H9 (cell line): ENCODE measurements around the gene SERPINE2. TPM values are rescaled to one million over a fixed set of nuclear protein-coding genes. Genes with fewer than 3 reads are reported as not detected.

Source experiments
- DNase-seq: peaks from one replicate; pipeline ENCODE4 v3.0.0-alpha.2; 2017
- H2AFZ ChIP-seq: one replicate; pipeline ENCODE4 v1.6.1; 2013; ENCODE audit warnings: mild to moderate bottlenecking, low read length, control low read depth, moderate library complexity
- H2AK5ac ChIP-seq: 2 replicates; pipeline ENCODE4 v1.6.1; 2013; ENCODE audit warnings: low read length, control low read depth, mixed read lengths; ENCODE audit not compliant: insufficient read length
- H2BK120ac ChIP-seq: one replicate; pipeline ENCODE4 v1.6.1; 2013; ENCODE audit warnings: low read depth, mild to moderate bottlenecking, low read length, control low read depth, inconsistent platforms; ENCODE audit not compliant: poor library complexity, severe bottlenecking
- H2BK12ac ChIP-seq: 2 replicates; pipeline ENCODE4 v1.6.1; 2013; ENCODE audit warnings: low read length, control low read depth, mixed read lengths, low read depth; ENCODE audit not compliant: insufficient read length
- H2BK15ac ChIP-seq: 2 replicates; pipeline ENCODE4 v1.6.1; 2013; ENCODE audit warnings: low read depth, low read length, control low read depth
- H2BK20ac ChIP-seq: one replicate; pipeline ENCODE4 v1.6.1; 2013; ENCODE audit warnings: low read depth, mild to moderate bottlenecking, low read length, control low read depth, inconsistent platforms; ENCODE audit not compliant: poor library complexity, severe bottlenecking
- H2BK5ac ChIP-seq: 2 replicates; pipeline ENCODE4 v1.6.1; 2013; ENCODE audit warnings: low read length, control low read depth, mixed read lengths; ENCODE audit not compliant: insufficient read length
- H3K14ac ChIP-seq: 2 replicates; pipeline ENCODE4 v1.6.1; 2013; ENCODE audit warnings: low read length, control low read depth; ENCODE audit not compliant: insufficient read depth
- H3K18ac ChIP-seq: 2 replicates; pipeline ENCODE4 v1.6.1; 2013; ENCODE audit warnings: low read depth, mild to moderate bottlenecking, mixed read lengths, low read length, control low read depth; ENCODE audit not compliant: insufficient read length
- H3K23ac ChIP-seq: 2 replicates; pipeline ENCODE4 v1.6.1; 2013; ENCODE audit warnings: low read length, control low read depth, mixed read lengths, low read depth; ENCODE audit not compliant: insufficient read length
- H3K23me2 ChIP-seq: 2 replicates; pipeline ENCODE4 v1.6.1; 2013; ENCODE audit warnings: low read depth, mild to moderate bottlenecking, mixed read lengths, low read length, control low read depth; ENCODE audit not compliant: insufficient read length, poor library complexity, severe bottlenecking
- H3K27ac ChIP-seq: 2 replicates; pipeline ENCODE4 v1.5.1; 2013; ENCODE audit warnings: low read length, control low read depth, mixed read lengths, low read depth; ENCODE audit not compliant: insufficient read length
- H3K27me3 ChIP-seq: 2 replicates; pipeline ENCODE4 v1.6.1; 2013; ENCODE audit warnings: low read length, control low read depth, inconsistent platforms; ENCODE audit not compliant: insufficient read depth
- H3K4ac ChIP-seq: 2 replicates; pipeline ENCODE4 v1.6.1; 2013; ENCODE audit warnings: low read depth, mild to moderate bottlenecking, control low read depth, inconsistent platforms, low read length, moderate library complexity
- H3K4me1 ChIP-seq: 2 replicates; pipeline ENCODE4 v1.6.1; 2013; ENCODE audit warnings: low read length, control low read depth, inconsistent platforms; ENCODE audit not compliant: insufficient read depth
- H3K4me2 ChIP-seq: 2 replicates; pipeline ENCODE4 v1.6.1; 2013; ENCODE audit warnings: low read length, control low read depth, mixed read lengths; ENCODE audit not compliant: insufficient read length, insufficient read depth
- H3K56ac ChIP-seq: 2 replicates; pipeline ENCODE4 v1.6.1; 2013; ENCODE audit warnings: low read depth, mild to moderate bottlenecking, mixed read lengths, low read length, control low read depth; ENCODE audit not compliant: insufficient read length
- H3K79me1 ChIP-seq: 2 replicates; pipeline ENCODE4 v1.6.1; 2013; ENCODE audit warnings: low read depth, mild to moderate bottlenecking, moderate library complexity, low read length, control low read depth, inconsistent platforms; ENCODE audit not compliant: insufficient read depth, poor library complexity, severe bottlenecking
- H3K79me2 ChIP-seq: 2 replicates; pipeline ENCODE4 v1.6.1; 2013; ENCODE audit warnings: low read length, control low read depth, inconsistent platforms; ENCODE audit not compliant: insufficient read depth
- H3K9ac ChIP-seq: 2 replicates; pipeline ENCODE4 v1.6.1; 2013; ENCODE audit warnings: low read length, control low read depth, mixed read lengths; ENCODE audit not compliant: insufficient read length; ENCODE audit errors: extremely low read depth
- H3K9me3 ChIP-seq: one replicate; pipeline ENCODE4 v1.6.1; 2013; ENCODE audit warnings: low read depth, low read length, inconsistent platforms; ENCODE audit not compliant: control insufficient read depth
- H3T11ph ChIP-seq: one replicate; pipeline ENCODE4 v1.6.1; 2013; ENCODE audit warnings: mild to moderate bottlenecking, low read length, control low read depth, inconsistent platforms
- H4K20me1 ChIP-seq: one replicate; pipeline ENCODE4 v1.6.1; 2013; ENCODE audit not compliant: control insufficient read depth, insufficient read length, insufficient read depth
- H4K5ac ChIP-seq: 2 replicates; pipeline ENCODE4 v1.6.1; 2013; ENCODE audit warnings: low read depth, mild to moderate bottlenecking, mixed read lengths, low read length, control low read depth; ENCODE audit not compliant: insufficient read length
- H4K8ac ChIP-seq: replicated peaks from 2 replicates; pipeline ENCODE4 v1.6.1; 2013; ENCODE audit warnings: low read length, control low read depth, mixed read lengths, low read depth; ENCODE audit not compliant: insufficient read length
- H4K91ac ChIP-seq: 2 replicates; pipeline ENCODE4 v1.6.1; 2013; ENCODE audit warnings: low read depth, mild to moderate bottlenecking, moderate library complexity, mixed read lengths, low read length, control low read depth; ENCODE audit not compliant: insufficient read length
- H3K27ac Mint-ChIP-seq, 3 experiments: 2 replicates in 2 of 3; 3 replicates in 1 of 3; pipeline ENCODE4 v1.8.0; 2020 to 2021; ENCODE audit warnings: mixed read lengths in 3 of 3, mild to moderate bottlenecking in 1 of 3, moderate library complexity in 1 of 3
- H3K27me3 Mint-ChIP-seq: 2 replicates; pipeline ENCODE4 v1.8.0; 2021; ENCODE audit warnings: low read depth, mild to moderate bottlenecking, moderate library complexity, mixed read lengths
- H3K36me3 Mint-ChIP-seq, 3 experiments: 2 replicates in 2 of 3; 3 replicates in 1 of 3; pipeline ENCODE4 v1.8.0; 2020 to 2021; ENCODE audit warnings: low read depth in 3 of 3, mixed read lengths in 3 of 3; ENCODE audit not compliant: insufficient read depth in 1 of 3
- H3K4me1 Mint-ChIP-seq, 2 experiments: 2 replicates each; pipeline ENCODE4 v1.8.0; 2020; ENCODE audit warnings: mixed read lengths in 2 of 2
- H3K4me3 Mint-ChIP-seq, 2 experiments: 2 replicates in 1 of 2; 3 replicates in 1 of 2; pipeline ENCODE4 v1.8.0; 2020 to 2021; ENCODE audit warnings: mild to moderate bottlenecking in 2 of 2, mixed read lengths in 2 of 2, moderate library complexity in 1 of 2
- H3K9me3 Mint-ChIP-seq, 2 experiments: 2 replicates in 1 of 2; 3 replicates in 1 of 2; pipeline ENCODE4 v1.8.0; 2020; ENCODE audit warnings: mild to moderate bottlenecking in 2 of 2, mixed read lengths in 2 of 2, moderate library complexity in 1 of 2
- CTCF ChIP-seq: fragments of 200-600 bp; sonication (generic); conservative IDR thresholded peaks from 3 replicates; pipeline ENCODE4 v1.8.0; 2021; ENCODE audit warnings: antibody characterized with exemption, mild to moderate bottlenecking
- WGBS: extraction: QIAGEN DNeasy Blood & Tissue Kit; methylation state at CpG from one replicate; pipeline ENCODE4 v1.1.7; 2013; ENCODE audit warnings: missing lambda C conversion rate, low lambda C conversion rate, mixed read lengths; ENCODE audit not compliant: insufficient read length; ENCODE audit errors: extremely low coverage; 5-methylcytosine and 5-hydroxymethylcytosine counted together
- total RNA-seq: library from RNA; stranded (reverse); gene quantifications from 2 replicates; pipeline ENCODE4 v1.2.1, GENCODE V29; 2021

Gene SERPINE2
- total RNA-seq, 1 experiment from 2014 or later, result 40.0 TPM

- no peak overlapping the region for H4K8ac ChIP-seq
- H3K23ac ChIP-seq, result no peak overlapping the region
- no peak overlapping the region for H4K5ac ChIP-seq
- H3K27me3 ChIP-seq, result no peaks in the 10 kb centered on the region
- no peaks in the 10 kb centered on the region for H3K4me1 ChIP-seq
- H3K18ac ChIP-seq, result no peak overlapping the region
- no peaks in the 10 kb centered on the region for H3K79me1 ChIP-seq
- H2BK20ac ChIP-seq, result no peak overlapping the region
- no CpG with 5 or more reads among the region's 2 CpGs for WGBS
- H3K27ac ChIP-seq, result no peak overlapping the region
- DNase-seq, result no peak
- H3K56ac ChIP-seq, result no peak overlapping the region
- no peak overlapping the region for H3K14ac ChIP-seq
- no peak overlapping the region for H2BK12ac ChIP-seq
- no peak overlapping the region for H3T11ph ChIP-seq
- no peak overlapping the region for H2BK5ac ChIP-seq
- no peak overlapping the region for H3K4ac ChIP-seq
- no peak overlapping the region for H3K4me2 ChIP-seq
- TF ChIP-seq CTCF, result no peak
- no peak overlapping the region for H2AK5ac ChIP-seq
- H3K23me2 ChIP-seq, result no peaks in the 10 kb centered on the region
- H3K79me2 ChIP-seq, result no peaks in the 10 kb centered on the region
- H3K36me3 Mint-ChIP-seq, result no peaks in the 10 kb centered on the region
- no peak overlapping the region for H2BK120ac ChIP-seq
- peaks cover 0 to 3% of the 10 kb centered on the region in 2 experiments; a peak in 3 of 5 replicates for H3K9me3 Mint-ChIP-seq
- no peaks in the 10 kb centered on the region for H3K27me3 Mint-ChIP-seq
- no peak overlapping the region for H3K27ac Mint-ChIP-seq
- H3K4me3 Mint-ChIP-seq, result no peak overlapping the region
- no peak overlapping the region for H2BK15ac ChIP-seq
- H2AFZ ChIP-seq, result no peak overlapping the region
- H3K9me3 ChIP-seq, result no peaks in the 10 kb centered on the region
- H3K9ac ChIP-seq, result no peak overlapping the region
- no peaks in the 10 kb centered on the region for H4K20me1 ChIP-seq
- no peak overlapping the region for H4K91ac ChIP-seq
- peaks cover 3 to 4% of the 10 kb centered on the region in 2 experiments; a peak in 2 of 4 replicates for H3K4me1 Mint-ChIP-seq
These were observed 21.8 kb upstream of the SERPINE2 start for GRCh38 chr2:224060783-224061482.
